GM20000 (cell line): ENCODE data around the gene METAP1D.

ENCODE experiments used
- DNase-seq: peaks from one replicate; pipeline ENCODE4 v3.0.0; 2012; ENCODE audit warnings: low spot score
- TF ChIP-seq, protein P1 (sequence below): IDR thresholded peaks from 2 replicates; pipeline ENCODE4 v1.5.1; 2012; ENCODE audit warnings: mild to moderate bottlenecking, control low read depth; ENCODE audit errors: extremely low read depth, missing control alignments

The METAP1D gene

DNA sequence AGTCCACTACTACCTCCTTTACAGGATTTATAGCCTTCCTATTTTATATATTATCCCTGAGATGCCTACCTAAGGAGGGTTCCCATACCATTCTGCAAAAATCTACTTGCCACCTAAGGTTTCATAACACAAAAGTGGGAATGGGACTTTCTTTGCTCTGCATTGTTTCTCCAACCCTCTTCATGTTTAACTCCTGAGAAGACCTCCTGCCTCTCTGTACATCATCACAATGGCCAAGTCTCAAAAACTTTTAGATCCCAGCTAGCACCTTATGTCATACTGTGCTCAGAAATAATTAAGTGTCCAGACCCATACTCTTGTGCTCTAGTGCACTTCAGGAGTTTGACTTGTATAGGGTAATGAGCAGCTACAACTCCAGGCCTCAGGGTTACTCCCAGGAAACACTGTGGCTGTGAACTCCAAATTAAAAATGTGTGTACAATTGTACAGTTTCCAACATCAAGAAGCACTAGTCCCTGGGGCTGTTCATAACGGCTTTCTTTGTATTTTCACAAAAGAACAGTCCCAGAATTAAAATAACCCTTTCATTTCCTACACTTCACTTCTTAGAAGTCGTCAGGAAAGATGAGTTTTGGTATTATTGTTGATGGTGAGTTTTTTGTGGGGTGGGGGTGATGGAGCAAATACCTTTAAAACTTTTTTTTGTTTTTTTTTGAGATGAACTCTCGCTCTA lies 39.4 kb downstream of the METAP1D start:
- no peak for DNase-seq
- TF ChIP-seq, protein P1, sequence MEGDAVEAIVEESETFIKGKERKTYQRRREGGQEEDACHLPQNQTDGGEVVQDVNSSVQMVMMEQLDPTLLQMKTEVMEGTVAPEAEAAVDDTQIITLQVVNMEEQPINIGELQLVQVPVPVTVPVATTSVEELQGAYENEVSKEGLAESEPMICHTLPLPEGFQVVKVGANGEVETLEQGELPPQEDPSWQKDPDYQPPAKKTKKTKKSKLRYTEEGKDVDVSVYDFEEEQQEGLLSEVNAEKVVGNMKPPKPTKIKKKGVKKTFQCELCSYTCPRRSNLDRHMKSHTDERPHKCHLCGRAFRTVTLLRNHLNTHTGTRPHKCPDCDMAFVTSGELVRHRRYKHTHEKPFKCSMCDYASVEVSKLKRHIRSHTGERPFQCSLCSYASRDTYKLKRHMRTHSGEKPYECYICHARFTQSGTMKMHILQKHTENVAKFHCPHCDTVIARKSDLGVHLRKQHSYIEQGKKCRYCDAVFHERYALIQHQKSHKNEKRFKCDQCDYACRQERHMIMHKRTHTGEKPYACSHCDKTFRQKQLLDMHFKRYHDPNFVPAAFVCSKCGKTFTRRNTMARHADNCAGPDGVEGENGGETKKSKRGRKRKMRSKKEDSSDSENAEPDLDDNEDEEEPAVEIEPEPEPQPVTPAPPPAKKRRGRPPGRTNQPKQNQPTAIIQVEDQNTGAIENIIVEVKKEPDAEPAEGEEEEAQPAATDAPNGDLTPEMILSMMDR: no peak

DNA sequence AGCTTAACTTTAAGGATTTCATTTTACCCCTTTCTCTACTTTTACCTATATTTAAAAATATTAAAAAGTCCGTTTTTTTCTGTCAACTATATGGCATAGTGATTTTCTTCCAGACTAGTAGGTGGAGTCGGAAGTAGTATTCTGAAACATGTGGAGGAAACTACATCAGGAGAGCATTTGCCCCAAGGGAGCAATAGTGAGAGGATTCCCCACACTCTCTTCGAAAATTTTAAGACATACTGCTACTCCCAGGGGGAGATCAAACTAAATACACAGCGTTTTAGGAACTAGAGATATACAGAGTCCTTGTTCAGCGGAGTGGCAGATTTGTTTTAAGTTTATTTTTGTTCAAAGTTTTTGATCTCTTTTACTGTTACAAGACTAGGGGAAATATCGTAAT lies 40.6 kb downstream of the METAP1D start:
- no peak for DNase-seq
- TF ChIP-seq, protein P1: no peak

DNA sequence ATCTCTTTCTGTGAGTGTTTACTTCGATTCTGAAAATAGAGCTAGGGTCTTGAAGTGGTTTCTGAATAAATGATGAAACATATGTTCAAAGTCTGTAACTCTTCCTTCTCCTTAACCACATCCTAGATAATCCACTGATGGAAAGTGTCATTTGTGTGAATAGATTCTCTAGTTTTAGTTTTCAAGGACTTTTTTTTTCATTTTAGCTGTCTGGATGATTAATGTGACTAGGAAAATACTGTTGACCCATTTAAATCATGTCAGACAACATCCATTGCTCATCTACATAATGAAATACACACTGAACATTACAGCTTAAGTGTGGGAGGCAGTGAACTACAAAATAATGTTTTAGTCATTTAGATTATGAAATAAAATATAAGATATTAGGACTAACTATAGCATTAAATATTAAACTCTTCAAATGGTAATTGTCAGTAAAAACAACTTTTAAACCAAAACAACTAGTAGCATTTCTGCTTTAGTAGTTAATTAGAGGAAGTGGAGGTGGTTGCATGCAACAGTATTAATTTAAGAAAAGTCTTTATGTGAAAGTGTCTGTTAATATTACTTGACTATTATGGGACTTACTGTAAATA lies 46.4 kb downstream of the METAP1D start:
- DNase-seq: no peak

DNA sequence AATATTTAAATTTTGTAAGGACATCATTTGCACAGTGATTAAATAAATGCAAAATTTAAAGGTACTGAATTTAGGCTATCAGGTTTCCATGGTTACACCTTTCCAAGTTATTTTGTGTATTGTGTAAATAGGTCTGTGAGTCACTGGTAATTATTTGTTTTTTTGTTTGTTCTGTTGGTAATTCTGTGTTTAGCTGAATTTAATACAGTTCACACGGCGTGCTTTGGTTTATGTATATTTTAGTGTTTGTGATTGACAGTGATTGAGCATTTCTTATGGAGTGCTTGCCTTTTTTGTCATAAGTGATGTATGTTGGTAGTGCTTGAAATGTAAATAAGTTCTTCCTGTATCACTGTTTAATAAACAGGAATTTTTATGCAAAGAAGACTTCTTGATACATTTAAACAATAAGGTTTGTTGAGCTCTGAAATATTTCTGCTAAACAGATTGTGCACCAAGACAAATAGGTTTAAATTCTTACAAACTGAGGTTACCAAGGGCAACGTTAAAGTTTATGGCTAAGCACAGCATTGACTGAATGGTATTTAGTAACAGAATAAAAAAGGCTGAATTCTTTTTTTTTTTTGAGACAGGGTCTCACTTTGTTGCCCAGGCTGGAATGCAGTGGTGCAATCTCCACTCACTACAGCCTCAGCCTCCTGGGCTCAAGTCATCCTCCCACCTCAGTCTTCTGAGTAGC lies 47.3 kb downstream of the METAP1D start:
- DNase-seq: no peak

More for the DNA sequence above, 46.4 kb downstream of the METAP1D start:
- TF ChIP-seq, protein P1: no peak

DNA sequence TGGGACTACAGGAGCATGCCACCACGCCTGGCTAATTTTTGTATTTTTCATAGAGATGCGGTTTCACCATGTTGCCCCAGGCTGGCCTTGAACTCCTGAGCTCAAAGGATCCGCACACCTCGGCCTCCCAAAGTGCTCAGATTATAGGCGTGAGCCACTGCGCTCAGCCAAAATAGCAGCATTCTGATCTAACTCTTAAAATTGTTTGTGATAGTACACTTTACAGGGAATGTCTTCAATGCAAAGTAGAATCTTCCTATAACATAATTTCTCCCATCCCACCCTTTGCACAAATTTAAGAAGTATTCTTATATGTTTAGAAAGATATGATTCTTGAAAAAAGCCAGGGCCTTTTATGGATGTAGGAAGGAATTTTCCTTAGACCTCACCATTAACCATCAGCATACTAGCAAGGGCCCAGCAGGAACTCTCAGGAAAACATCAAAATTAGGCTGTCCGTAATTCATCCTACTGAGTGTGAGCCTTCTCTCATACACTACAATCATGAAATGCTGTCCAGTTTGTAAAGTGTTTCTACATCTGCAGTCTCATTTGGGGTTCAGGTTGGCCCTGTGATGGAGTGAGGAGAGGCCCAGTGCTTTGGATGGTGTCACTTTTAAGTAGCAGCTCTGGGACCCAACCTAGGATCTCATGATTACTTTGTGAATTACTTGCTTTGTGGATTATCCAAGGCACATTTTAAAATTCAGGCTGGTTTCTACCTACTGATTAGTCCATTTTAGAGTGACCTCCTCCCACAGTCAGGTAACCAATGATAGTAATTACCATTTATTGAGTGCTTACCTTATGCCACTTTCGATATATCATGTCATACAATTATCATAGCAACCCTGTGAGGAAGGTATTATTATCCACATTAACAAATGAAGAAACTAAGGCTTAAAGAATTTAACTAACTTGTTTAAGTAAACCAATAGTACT lies 48.1 kb downstream of the METAP1D start:
- DNase-seq: no peak

More for the DNA sequence above, 47.3 kb downstream of the METAP1D start:
- TF ChIP-seq, protein P1: no peak

More for the DNA sequence above, 48.1 kb downstream of the METAP1D start:
- TF ChIP-seq, protein P1: no peak
